Measurements from ENCODE around the gene FOXP1.
A peak's percentile ranks its signal among the peaks of the same experiment; 100 is the strongest.

The FOXP1 gene

DNA sequence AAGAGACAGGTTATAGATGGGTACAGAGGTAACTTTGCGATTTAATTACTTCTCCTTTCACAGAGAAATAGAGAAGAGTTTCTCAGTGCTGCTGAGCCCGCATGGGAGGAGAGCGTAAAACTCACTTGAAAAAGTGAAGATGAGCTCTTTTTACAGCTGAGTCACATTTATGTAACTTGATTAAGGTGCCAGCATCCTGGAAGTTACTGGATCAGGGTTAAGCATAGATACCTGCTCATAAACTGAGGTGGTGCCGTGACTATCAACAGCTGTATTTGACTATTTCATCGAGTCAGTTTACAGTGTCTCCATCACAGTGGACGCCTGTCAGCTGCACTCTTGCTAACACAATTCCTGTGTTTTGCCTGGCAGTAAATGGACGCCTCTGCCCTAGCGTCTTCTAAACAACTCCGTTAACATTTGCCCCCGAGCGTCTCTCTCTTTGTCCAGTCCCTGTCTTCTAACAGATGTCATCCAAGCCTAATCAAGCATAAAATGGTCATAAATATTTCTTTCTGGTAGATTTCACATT lies 414.6 kb downstream of the FOXP1 start:
- Mint-ChIP-seq H3K27ac (ENCODE audit: low read depth) (no peak overlapping the region), H3K9me3 (no peaks in the 10 kb centered on the region), H3K4me3 (no peak overlapping the region), H3K4me1 (no peaks in the 10 kb centered on the region), H3K27me3 (no peaks in the 10 kb centered on the region), H3K36me3 (ENCODE audit: insufficient read depth) (peaks cover 6% of the 10 kb centered on the region)
- no peak for DNase-seq (ENCODE audit: low spot score in 2 of 2)
- no peak for ATAC-seq (replicated peaks; ENCODE audit: extremely low read depth, poor library complexity, severe bottlenecking)

DNA sequence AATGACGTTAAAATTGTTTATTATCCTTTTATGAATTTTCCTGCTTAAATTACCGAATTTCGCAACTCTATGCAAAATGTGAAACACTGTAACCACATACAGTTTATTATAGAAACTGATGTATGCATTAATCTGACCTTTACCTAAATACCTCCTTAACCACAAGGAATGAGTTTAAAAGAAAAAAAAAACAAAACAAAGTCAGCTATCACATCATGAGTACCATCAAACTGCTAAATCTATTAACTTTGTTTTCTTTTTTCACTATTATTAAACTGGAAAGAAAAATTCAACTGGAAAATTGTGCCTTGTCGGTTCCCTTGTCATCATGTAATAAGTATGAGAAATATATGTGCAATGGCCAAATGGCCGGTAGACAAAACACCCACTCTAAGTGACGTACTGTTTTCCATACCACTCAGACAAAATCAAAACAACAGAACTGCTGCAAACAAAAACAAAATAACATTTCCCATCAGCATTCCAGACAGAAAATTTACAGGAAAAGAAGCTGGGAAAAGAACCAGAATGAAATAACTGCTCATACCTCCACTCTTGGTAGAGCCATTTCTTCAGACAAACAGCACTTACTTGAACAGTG lies 415.3 kb downstream of the FOXP1 start:
- Mint-ChIP-seq H3K36me3 (ENCODE audit: insufficient read depth) (peaks cover 8% of the 10 kb centered on the region), H3K27ac (ENCODE audit: low read depth) (no peak overlapping the region), H3K4me1 (peaks cover 6% of the 10 kb centered on the region), H3K27me3 (no peaks in the 10 kb centered on the region), H3K4me3 (no peak overlapping the region), H3K9me3 (no peaks in the 10 kb centered on the region)
- ATAC-seq (replicated peaks; ENCODE audit: extremely low read depth, poor library complexity, severe bottlenecking) (no peak), DNase-seq (ENCODE audit: low spot score in 2 of 2) (no peak)

- Mint-ChIP-seq H3K36me3 (ENCODE audit: insufficient read depth) (peaks cover 10% of the 10 kb centered on the region), H3K4me3 (no peak overlapping the region), H3K27ac (ENCODE audit: low read depth) (no peak overlapping the region), H3K9me3 (no peaks in the 10 kb centered on the region), H3K4me1 (peaks cover 13% of the 10 kb centered on the region), H3K27me3 (no peaks in the 10 kb centered on the region)
- DNase-seq (ENCODE audit: low spot score in 2 of 2) (no peak), ATAC-seq (replicated peaks; ENCODE audit: extremely low read depth, poor library complexity, severe bottlenecking) (no peak)
Observed at GRCh38 chr3:71166339-71167240, 416.9 kb downstream of the FOXP1 start.

DNA sequence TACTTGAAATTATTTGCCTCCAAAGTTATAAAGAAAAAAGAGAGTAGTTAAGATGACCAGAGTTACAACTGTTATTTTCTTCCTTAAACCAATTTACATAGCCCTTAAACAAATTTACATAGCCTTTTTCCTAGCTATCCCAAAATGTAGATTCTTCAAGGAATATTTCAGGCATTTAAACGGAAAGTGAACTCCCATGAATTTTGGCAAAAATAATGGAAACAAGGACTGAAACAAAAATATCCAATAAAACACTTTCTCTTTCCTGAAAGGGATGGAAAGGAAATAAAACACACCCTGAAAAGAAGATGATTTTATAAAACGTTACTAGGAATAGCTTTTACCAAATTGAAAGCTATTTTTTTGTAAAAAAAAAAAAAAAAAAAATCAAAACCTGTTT lies 418.6 kb downstream of the FOXP1 start:
- Mint-ChIP-seq H3K4me1 (peaks cover 20% of the 10 kb centered on the region), H3K9me3 (no peaks in the 10 kb centered on the region), H3K27ac (ENCODE audit: low read depth) (no peak overlapping the region), H3K4me3 (no peak overlapping the region), H3K36me3 (ENCODE audit: insufficient read depth) (peaks cover 6% of the 10 kb centered on the region), H3K27me3 (no peaks in the 10 kb centered on the region)
- DNase-seq (ENCODE audit: low spot score in 2 of 2) (no peak), ATAC-seq (replicated peaks; ENCODE audit: extremely low read depth, poor library complexity, severe bottlenecking) (no peak)

GRCh38 chr3:71163198-71163918 lies 420.2 kb downstream of the FOXP1 start:
- H3K4me1 Mint-ChIP-seq, result peaks cover 20% of the 10 kb centered on the region
- no peak overlapping the region for H3K27ac Mint-ChIP-seq (ENCODE audit: low read depth)
- DNase-seq (ENCODE audit: low spot score in 2 of 2), result no peak
- no peak for ATAC-seq (replicated peaks; ENCODE audit: extremely low read depth, poor library complexity, severe bottlenecking)
- H3K27me3 Mint-ChIP-seq, result no peaks in the 10 kb centered on the region
- H3K9me3 Mint-ChIP-seq, result no peaks in the 10 kb centered on the region
- peak overlapping the region; percentile 20 for H3K4me3 Mint-ChIP-seq
- H3K36me3 Mint-ChIP-seq (ENCODE audit: insufficient read depth), result peaks cover 6% of the 10 kb centered on the region

DNA sequence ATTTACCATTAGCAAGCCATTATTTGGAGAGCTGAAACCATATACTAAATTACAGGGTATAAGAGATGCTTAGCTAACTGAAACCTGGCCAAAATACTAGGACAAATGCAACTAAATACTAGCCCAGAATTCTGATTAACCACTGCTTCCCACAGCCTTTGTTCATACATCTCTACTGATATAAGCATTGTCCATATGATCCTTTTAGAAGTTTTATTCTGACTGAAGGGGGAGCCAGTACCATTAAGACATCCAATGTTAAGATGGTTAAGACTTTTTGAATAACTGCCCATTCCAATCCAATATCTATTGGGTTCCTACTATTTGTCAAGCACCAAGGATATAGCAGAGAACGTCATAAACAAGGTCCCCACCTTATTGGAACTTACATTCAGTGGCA lies 421.3 kb downstream of the FOXP1 start:
- Mint-ChIP-seq H3K4me3 (no peak overlapping the region), H3K9me3 (no peaks in the 10 kb centered on the region), H3K27ac (ENCODE audit: low read depth) (no peak overlapping the region), H3K36me3 (ENCODE audit: insufficient read depth) (peaks cover 6% of the 10 kb centered on the region), H3K4me1 (peaks cover 20% of the 10 kb centered on the region), H3K27me3 (no peaks in the 10 kb centered on the region)
- DNase-seq (ENCODE audit: low spot score in 2 of 2) (no peak), ATAC-seq (replicated peaks; ENCODE audit: extremely low read depth, poor library complexity, severe bottlenecking) (no peak)

GRCh38 chr3:71160785-71161546 lies 422.6 kb downstream of the FOXP1 start:
- DNase-seq (ENCODE audit: low spot score in 2 of 2) (no peak), ATAC-seq (replicated peaks; ENCODE audit: extremely low read depth, poor library complexity, severe bottlenecking) (no peak)
- peaks cover 5% of the 10 kb centered on the region for H3K36me3 Mint-ChIP-seq (ENCODE audit: insufficient read depth)
- no peak overlapping the region for H3K27ac Mint-ChIP-seq (ENCODE audit: low read depth)
- H3K9me3 Mint-ChIP-seq, result no peaks in the 10 kb centered on the region
- H3K4me1 Mint-ChIP-seq, result peaks cover 33% of the 10 kb centered on the region
- H3K4me3 Mint-ChIP-seq, result no peak overlapping the region
- H3K27me3 Mint-ChIP-seq, result no peaks in the 10 kb centered on the region

GRCh38 chr3:71156062-71156665 lies 427.4 kb downstream of the FOXP1 start:
- H3K27me3 Mint-ChIP-seq, result no peaks in the 10 kb centered on the region
- ATAC-seq (replicated peaks; ENCODE audit: extremely low read depth, poor library complexity, severe bottlenecking) (no peak), DNase-seq (ENCODE audit: low spot score in 2 of 2) (no peak)
- H3K27ac Mint-ChIP-seq (ENCODE audit: low read depth), result no peak overlapping the region
- H3K4me1 Mint-ChIP-seq, result peaks cover 24% of the 10 kb centered on the region
- no peak overlapping the region for H3K4me3 Mint-ChIP-seq
- peaks cover 5% of the 10 kb centered on the region for H3K36me3 Mint-ChIP-seq (ENCODE audit: insufficient read depth)
- no peaks in the 10 kb centered on the region for H3K9me3 Mint-ChIP-seq

- Mint-ChIP-seq H3K36me3 (ENCODE audit: insufficient read depth) (peaks cover 5% of the 10 kb centered on the region), H3K9me3 (no peaks in the 10 kb centered on the region), H3K4me3 (no peak overlapping the region), H3K27ac (ENCODE audit: low read depth) (no peak overlapping the region), H3K27me3 (no peaks in the 10 kb centered on the region), H3K4me1 (peaks cover 34% of the 10 kb centered on the region)
- no peak for DNase-seq (ENCODE audit: low spot score in 2 of 2)
- no peak for ATAC-seq (replicated peaks; ENCODE audit: extremely low read depth, poor library complexity, severe bottlenecking)
Observed at GRCh38 chr3:71154846-71155245, 428.7 kb downstream of the FOXP1 start.

DNA sequence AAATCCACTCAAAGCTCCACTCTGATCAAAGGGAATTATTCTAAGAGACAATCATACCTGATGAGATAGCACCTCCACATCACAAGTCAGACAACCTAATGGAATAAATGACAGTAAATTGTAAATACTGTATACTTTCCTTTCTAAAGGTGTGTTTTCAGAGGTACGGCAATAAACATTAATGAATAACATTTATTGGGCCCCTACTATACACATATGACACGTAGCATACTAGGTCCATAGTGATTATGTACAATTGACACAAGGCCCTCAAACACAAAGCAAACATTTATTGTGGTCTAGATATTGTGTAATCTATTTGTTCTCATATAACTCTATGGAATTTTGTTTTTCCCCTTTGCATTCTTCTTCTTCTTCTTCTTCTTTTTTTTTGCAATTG lies 429.8 kb downstream of the FOXP1 start:
- ATAC-seq (replicated peaks; ENCODE audit: extremely low read depth, poor library complexity, severe bottlenecking) (no peak), DNase-seq (ENCODE audit: low spot score in 2 of 2) (no peak)
- Mint-ChIP-seq H3K4me3 (no peak overlapping the region), H3K27me3 (no peaks in the 10 kb centered on the region), H3K4me1 (peaks cover 34% of the 10 kb centered on the region), H3K9me3 (no peaks in the 10 kb centered on the region), H3K27ac (ENCODE audit: low read depth) (no peak overlapping the region), H3K36me3 (ENCODE audit: insufficient read depth) (peaks cover 5% of the 10 kb centered on the region)

GRCh38 chr3:71152892-71153265 lies 430.6 kb downstream of the FOXP1 start:
- Mint-ChIP-seq H3K27me3 (no peaks in the 10 kb centered on the region), H3K4me3 (no peak overlapping the region), H3K4me1 (peaks cover 34% of the 10 kb centered on the region), H3K9me3 (no peaks in the 10 kb centered on the region), H3K27ac (ENCODE audit: low read depth) (no peak overlapping the region), H3K36me3 (ENCODE audit: insufficient read depth) (peaks cover 5% of the 10 kb centered on the region)
- no peak for ATAC-seq (replicated peaks; ENCODE audit: extremely low read depth, poor library complexity, severe bottlenecking)
- no peak for DNase-seq (ENCODE audit: low spot score in 2 of 2)

Measured in central memory CD8-positive, alpha-beta T cell (primary cell).